Neural crest cell (in vitro differentiated cells): ENCODE measurements around the gene HVCN1. TPM values are rescaled to one million over a fixed set of nuclear protein-coding genes. Genes with fewer than 3 reads are reported as not detected.
"Not testable (repeated sequence)": the region's sequence is repeated elsewhere in the genome, so short reads cannot be mapped to it uniquely, and the experiment has no call there.

Experiments used
- DNase-seq: peaks from one replicate; pipeline ENCODE4 v3.0.0; 2021; ENCODE audit warnings: low read depth, mixed read lengths, low spot score
- H3K27ac Mint-ChIP-seq: one replicate; pipeline ENCODE4 v1.8.0; 2021; ENCODE audit warnings: mild to moderate bottlenecking, mixed read lengths; ENCODE audit not compliant: unreplicated experiment
- H3K27me3 Mint-ChIP-seq: 2 replicates; pipeline ENCODE4 v1.8.0; 2021; ENCODE audit warnings: low read depth, mild to moderate bottlenecking, mixed read lengths
- H3K36me3 Mint-ChIP-seq: 2 replicates; pipeline ENCODE4 v1.8.0; 2021; ENCODE audit warnings: low read depth, mild to moderate bottlenecking, mixed read lengths
- H3K4me1 Mint-ChIP-seq: 2 replicates; pipeline ENCODE4 v1.8.0; 2021; ENCODE audit warnings: mixed read lengths
- H3K4me3 Mint-ChIP-seq: one replicate; pipeline ENCODE4 v1.8.0; 2021; ENCODE audit warnings: mild to moderate bottlenecking, mixed read lengths
- H3K9me3 Mint-ChIP-seq: 2 replicates; pipeline ENCODE4 v1.8.0; 2021; ENCODE audit warnings: mixed read lengths
- CTCF ChIP-seq: fragments of 200-600 bp; sonication (generic); conservative IDR thresholded peaks from 2 replicates; pipeline ENCODE4 v1.5.0; 2021; ENCODE audit warnings: antibody characterized with exemption, mild to moderate bottlenecking
- long read RNA-seq: library from polyadenylated mRNA; unstranded; transcript quantifications from one replicate; pipeline ENCODE4 v2.0.0, GENCODE V29; 2020
- total RNA-seq: library from RNA; stranded (reverse); gene quantifications from 2 replicates; pipeline ENCODE4 v1.2.1, GENCODE V29; 2021

HVCN1 gene
- total RNA-seq = 3.8 and 4.9 TPM in 2 replicates
- long read RNA-seq, partial matches to known transcripts = 1 of 9 reads
- long read RNA-seq, other reads (novel, unspliced or antisense) = 5 of 9 reads

- Mint-ChIP-seq H3K27me3 (peaks cover 5% of the 10 kb centered on the region), H3K4me1 (peaks cover 11% of the 10 kb centered on the region), H3K4me3 (peak within 1 kb of the TSS; percentile 88), H3K36me3 (no peaks in the 10 kb centered on the region), H3K27ac (peak within 1 kb of the TSS; percentile 91), H3K9me3 (no peaks in the 10 kb centered on the region)
- no peak for DNase-seq
- no peak for TF ChIP-seq CTCF
Measured at GRCh38 chr12:110688446-110689280, at the start of gene HVCN1. HVCN1 (minus strand) TSS chr12:110689115; CDS start chr12:110683245, 5,870 bp downstream.

- peaks cover 5% of the 10 kb centered on the region for H3K36me3 Mint-ChIP-seq
- peak overlapping the region; percentile 74 for H3K4me3 Mint-ChIP-seq
- peaks cover 58% of the 10 kb centered on the region for H3K4me1 Mint-ChIP-seq
- no peak for DNase-seq
- no peaks in the 10 kb centered on the region for H3K9me3 Mint-ChIP-seq
- H3K27ac Mint-ChIP-seq = no peak overlapping the region
- no peaks in the 10 kb centered on the region for H3K27me3 Mint-ChIP-seq
- TF ChIP-seq CTCF = no peak
Measured at GRCh38 chr12:110737532-110737931, 48.6 kb upstream of the HVCN1 start.

GRCh38 chr12:110737016-110737415 lies 48.1 kb upstream of the HVCN1 start:
- not testable (repeated sequence) for H3K27me3 Mint-ChIP-seq, H3K36me3 Mint-ChIP-seq, H3K27ac Mint-ChIP-seq, DNase-seq, H3K9me3 Mint-ChIP-seq, H3K4me3 Mint-ChIP-seq
- peaks cover 62% of the 10 kb centered on the region for H3K4me1 Mint-ChIP-seq

GRCh38 chr12:110733900-110734299 lies 45.0 kb upstream of the HVCN1 start:
- no peak for DNase-seq
- TF ChIP-seq CTCF = no peak
- Mint-ChIP-seq H3K4me1 (peaks cover 44% of the 10 kb centered on the region), H3K27me3 (no peaks in the 10 kb centered on the region), H3K36me3 (peaks cover 5% of the 10 kb centered on the region), H3K9me3 (no peaks in the 10 kb centered on the region), H3K27ac (no peak overlapping the region), H3K4me3 (no peak overlapping the region)

- TF ChIP-seq CTCF = no peak
- no peaks in the 10 kb centered on the region for H3K9me3 Mint-ChIP-seq
- H3K36me3 Mint-ChIP-seq = peaks cover 9% of the 10 kb centered on the region
- DNase-seq = no peak
- no peaks in the 10 kb centered on the region for H3K27me3 Mint-ChIP-seq
- H3K4me3 Mint-ChIP-seq = no peak overlapping the region
- H3K4me1 Mint-ChIP-seq = peaks cover 37% of the 10 kb centered on the region
- H3K27ac Mint-ChIP-seq = peak overlapping the region; percentile 68
Measured at GRCh38 chr12:110733089-110733715, 44.3 kb upstream of the HVCN1 start.

- H3K27ac Mint-ChIP-seq = no peak overlapping the region
- no peak for DNase-seq
- no peak overlapping the region for H3K4me3 Mint-ChIP-seq
- no peaks in the 10 kb centered on the region for H3K27me3 Mint-ChIP-seq
- H3K9me3 Mint-ChIP-seq = no peaks in the 10 kb centered on the region
- H3K36me3 Mint-ChIP-seq = peaks cover 12% of the 10 kb centered on the region
- H3K4me1 Mint-ChIP-seq = peaks cover 31% of the 10 kb centered on the region
- no peak for TF ChIP-seq CTCF
Measured at GRCh38 chr12:110732572-110732971, 43.7 kb upstream of the HVCN1 start.
